Mesothelial cell of epicardium (in vitro differentiated cells): ENCODE measurements around the gene PLCXD3. TPM values are rescaled to one million over a fixed set of nuclear protein-coding genes. Genes with fewer than 3 reads are reported as not detected.

ENCODE experiments used
- DNase-seq, 2 experiments: peaks; one replicate each; pipeline ENCODE4 v3.0.0; 2021; ENCODE audit warnings: low spot score in 2 of 2; ENCODE audit not compliant: unreplicated experiment in 2 of 2
- H3K27ac Mint-ChIP-seq: 2 replicates; pipeline ENCODE4 v1.8.0; 2021; ENCODE audit warnings: mixed read lengths
- H3K27me3 Mint-ChIP-seq: 2 replicates; pipeline ENCODE4 v1.8.0; 2021; ENCODE audit warnings: low read depth, mixed read lengths
- H3K36me3 Mint-ChIP-seq: 2 replicates; pipeline ENCODE4 v1.8.0; 2021; ENCODE audit warnings: mixed read lengths
- H3K4me1 Mint-ChIP-seq: 2 replicates; pipeline ENCODE4 v1.8.0; 2021; ENCODE audit warnings: mixed read lengths
- H3K4me3 Mint-ChIP-seq: 2 replicates; pipeline ENCODE4 v1.8.0; 2021; ENCODE audit warnings: mild to moderate bottlenecking, moderate library complexity, mixed read lengths
- H3K9me3 Mint-ChIP-seq: 2 replicates; pipeline ENCODE4 v1.8.0; 2021; ENCODE audit warnings: mixed read lengths
- CTCF ChIP-seq: fragments of 200-600 bp; sonication (generic); IDR thresholded peaks from one replicate; pipeline ENCODE4 v1.5.0; 2021; ENCODE audit warnings: antibody characterized with exemption; ENCODE audit not compliant: unreplicated experiment
- total RNA-seq: library from RNA; stranded (reverse); gene quantifications from 3 replicates; pipeline ENCODE4 v1.2.1, GENCODE V29; 2021

The PLCXD3 gene
- total RNA-seq, 1 donor from 2014 or later = not detected

GRCh38 chr5:41457094-41457493 is 53.3 kb downstream of the PLCXD3 start:
- no peak for DNase-seq
- Mint-ChIP-seq H3K4me3 (no peak overlapping the region), H3K27ac (no peak overlapping the region), H3K27me3 (peaks cover 2% of the 10 kb centered on the region), H3K36me3 (no peaks in the 10 kb centered on the region), H3K9me3 (no peaks in the 10 kb centered on the region), H3K4me1 (no peaks in the 10 kb centered on the region)
- TF ChIP-seq CTCF = no peak

GRCh38 chr5:41452506-41452905 is 57.9 kb downstream of the PLCXD3 start:
- TF ChIP-seq CTCF = no peak
- peaks cover 14% of the 10 kb centered on the region for H3K27me3 Mint-ChIP-seq
- no peak overlapping the region for H3K27ac Mint-ChIP-seq
- H3K4me1 Mint-ChIP-seq = no peaks in the 10 kb centered on the region
- H3K9me3 Mint-ChIP-seq = no peaks in the 10 kb centered on the region
- DNase-seq = no peak
- no peaks in the 10 kb centered on the region for H3K36me3 Mint-ChIP-seq
- H3K4me3 Mint-ChIP-seq = no peak overlapping the region

GRCh38 chr5:41447650-41448510 is 62.5 kb downstream of the PLCXD3 start:
- no peak for DNase-seq
- Mint-ChIP-seq H3K4me1 (no peaks in the 10 kb centered on the region), H3K27me3 (peaks cover 16% of the 10 kb centered on the region), H3K9me3 (no peaks in the 10 kb centered on the region), H3K4me3 (no peak overlapping the region), H3K27ac (no peak overlapping the region), H3K36me3 (no peaks in the 10 kb centered on the region)
- TF ChIP-seq CTCF = no peak

DNA sequence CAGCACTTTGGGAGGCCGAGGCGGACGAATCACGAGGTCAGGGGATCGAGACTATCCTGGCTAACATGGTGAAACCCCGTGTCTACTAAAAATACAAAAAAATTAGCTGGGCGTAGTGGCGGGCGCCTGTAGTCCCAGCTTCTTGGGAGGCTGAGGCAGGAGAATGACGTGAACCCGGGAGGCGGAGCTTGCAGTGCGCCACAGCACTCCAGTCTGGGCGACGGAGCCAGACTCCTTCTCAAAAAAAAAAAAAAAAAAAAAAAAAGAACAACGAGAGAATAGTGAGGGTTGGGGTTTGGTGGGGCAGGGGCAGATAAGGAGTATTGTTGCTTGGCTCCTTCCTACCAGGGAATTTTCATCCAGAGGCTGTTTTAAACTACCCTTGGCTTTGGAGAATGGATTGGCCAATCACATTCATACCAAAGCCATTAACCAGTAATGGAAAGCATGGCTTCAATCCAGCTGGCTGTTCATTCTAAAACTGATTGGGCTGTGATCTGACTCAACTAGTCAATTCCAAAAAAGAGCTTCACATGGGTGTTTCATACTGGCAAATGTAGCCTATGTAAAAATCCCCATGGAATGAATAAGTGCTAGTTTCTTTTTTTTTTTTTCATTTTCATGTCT is 64.4 kb downstream of the PLCXD3 start:
- DNase-seq = no peak
- no peak overlapping the region for H3K4me3 Mint-ChIP-seq

GRCh38 chr5:41435276-41435675 is 75.1 kb downstream of the PLCXD3 start:
- Mint-ChIP-seq H3K36me3 (no peaks in the 10 kb centered on the region), H3K4me1 (no peaks in the 10 kb centered on the region), H3K27ac (no peak overlapping the region), H3K27me3 (peaks cover 11% of the 10 kb centered on the region), H3K4me3 (no peak overlapping the region), H3K9me3 (no peaks in the 10 kb centered on the region)
- no peak for TF ChIP-seq CTCF
- DNase-seq = no peak

More for the DNA sequence above, 64.4 kb downstream of the PLCXD3 start:
- Mint-ChIP-seq H3K4me1 (no peaks in the 10 kb centered on the region), H3K27me3 (peaks cover 12% of the 10 kb centered on the region), H3K9me3 (no peaks in the 10 kb centered on the region), H3K27ac (no peak overlapping the region), H3K36me3 (no peaks in the 10 kb centered on the region)
- TF ChIP-seq CTCF = no peak
